Bronchial epithelial cell (primary cell): Measurements from ENCODE around the gene HTT. TPM values are rescaled to one million over a fixed set of nuclear protein-coding genes. Genes with fewer than 3 reads are reported as not detected.

Experiments used
- DNase-seq: peaks from one replicate; pipeline ENCODE4 v3.0.0-alpha.2; 2010; ENCODE audit warnings: low read depth
- FAIRE-seq: peaks from 2 replicates; lab custom pipeline; 2011; peaks lifted over from hg19 to GRCh38; lab: Jason Lieb, UNC
- H3K27me3 ChIP-seq: 2 replicates; pipeline ENCODE4 v1.5.1; 2011; ENCODE audit warnings: low read length; ENCODE audit not compliant: control insufficient read depth, insufficient read depth
- H3K36me3 ChIP-seq: 2 replicates; pipeline ENCODE4 v1.5.1; 2011; ENCODE audit warnings: low read length; ENCODE audit not compliant: control insufficient read depth, insufficient read depth
- H3K4me3 ChIP-seq: 2 replicates; pipeline ENCODE4 v1.5.1; 2011; ENCODE audit warnings: mild to moderate bottlenecking, low read depth, low read length, control low read depth
- CTCF ChIP-seq: IDR thresholded peaks from 2 replicates; pipeline ENCODE4 v1.5.1; 2011; ENCODE audit warnings: mild to moderate bottlenecking, moderate library complexity, low read length, control low read depth, inconsistent platforms; ENCODE audit not compliant: insufficient read depth, severe bottlenecking
- total RNA-seq: library from RNA; depleted of rRNA; stranded (reverse); fragments of >200 nt; gene quantifications from 2 replicates; pipeline ENCODE4 v1.2.1, GENCODE V29; 2014

HTT gene
- total RNA-seq, 1 donor from 2014 or later, result 24.0 TPM

- no peak for TF ChIP-seq CTCF
- no peak overlapping the region for H3K4me3 ChIP-seq
- no peaks in the 10 kb centered on the region for H3K27me3 ChIP-seq
- FAIRE-seq (no peak), DNase-seq (no peak)
- H3K36me3 ChIP-seq, result peaks cover 19% of the 10 kb centered on the region
These were observed 103.9 kb downstream of the HTT start for GRCh38 chr4:3178351-3178750.

- peaks cover 19% of the 10 kb centered on the region for H3K36me3 ChIP-seq
- FAIRE-seq, result peak; percentile 13
These were observed 104.7 kb downstream of the HTT start for GRCh38 chr4:3179126-3179706.

GRCh38 chr4:3183008-3183407 is 108.5 kb downstream of the HTT start:
- FAIRE-seq (no peak), DNase-seq (no peak)
- Histone ChIP-seq H3K36me3 (peaks cover 20% of the 10 kb centered on the region), H3K27me3 (no peaks in the 10 kb centered on the region), H3K4me3 (no peak overlapping the region)
- no peak for TF ChIP-seq CTCF

More at GRCh38 chr4:3179126-3179706, 104.7 kb downstream of the HTT start:
- H3K4me3 ChIP-seq, result no peak overlapping the region
- no peak for DNase-seq
- no peak for TF ChIP-seq CTCF
- no peaks in the 10 kb centered on the region for H3K27me3 ChIP-seq

GRCh38 chr4:3184725-3185124 is 110.2 kb downstream of the HTT start:
- H3K36me3 ChIP-seq, result peaks cover 19% of the 10 kb centered on the region
- no peak for TF ChIP-seq CTCF
- FAIRE-seq, result no peak

GRCh38 chr4:3186609-3187008 is 112.1 kb downstream of the HTT start:
- no peak overlapping the region for H3K4me3 ChIP-seq
- no peaks in the 10 kb centered on the region for H3K27me3 ChIP-seq
- no peak for TF ChIP-seq CTCF
- FAIRE-seq, result no peak
- no peak for DNase-seq
- H3K36me3 ChIP-seq, result peaks cover 21% of the 10 kb centered on the region

More at GRCh38 chr4:3184725-3185124, 110.2 kb downstream of the HTT start:
- no peak overlapping the region for H3K4me3 ChIP-seq
- no peak for DNase-seq
- no peaks in the 10 kb centered on the region for H3K27me3 ChIP-seq

- H3K36me3 ChIP-seq, result peaks cover 13% of the 10 kb centered on the region
- FAIRE-seq (no peak), DNase-seq (no peak)
- TF ChIP-seq CTCF, result no peak
- H3K27me3 ChIP-seq, result no peaks in the 10 kb centered on the region
- no peak overlapping the region for H3K4me3 ChIP-seq
These were observed 113.6 kb downstream of the HTT start for GRCh38 chr4:3188118-3188517.
